Epithelial cell of prostate (primary cell): ENCODE data around the gene LST1.

Source experiments
- DNase-seq: peaks from one replicate; pipeline ENCODE4 v3.0.0-alpha.2; 2011; ENCODE audit warnings: low read depth, low spot score
- H3K27ac ChIP-seq: fragments of 450-650 bp; 2 replicates; pipeline ENCODE4 v1.5.1; 2017; ENCODE audit warnings: mild to moderate bottlenecking

LST1 gene

DNA sequence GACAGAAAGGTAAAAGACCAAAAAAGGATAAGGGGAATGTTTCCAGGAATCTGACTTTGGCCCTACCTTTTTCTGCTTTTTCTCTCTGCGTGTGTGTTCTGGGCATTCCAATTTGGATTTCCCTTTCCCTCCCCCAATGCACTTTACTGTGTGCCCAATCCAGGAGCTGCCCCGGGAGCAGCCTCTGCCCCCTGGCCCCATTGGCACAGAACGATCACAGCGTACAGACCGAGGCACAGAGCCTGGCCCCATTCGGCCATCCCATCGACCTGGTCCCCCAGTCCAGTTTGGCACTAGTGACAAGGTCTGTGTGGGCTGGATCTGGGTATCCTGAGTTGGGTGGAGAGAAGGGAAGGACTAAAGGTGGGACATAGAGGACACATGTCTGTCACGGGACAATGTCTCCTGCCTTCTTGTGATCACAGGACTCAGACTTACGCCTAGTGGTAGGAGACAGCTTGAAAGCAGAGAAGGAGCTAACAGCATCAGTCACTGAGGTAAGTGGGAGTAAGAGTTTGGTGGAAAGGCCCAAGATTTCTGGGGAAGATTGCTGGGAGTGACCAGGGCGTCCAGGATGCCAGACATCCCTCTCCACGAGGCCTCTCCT, 49.0 kb downstream of the LST1 start:
- DNase-seq: no peak
- no peak overlapping the region for H3K27ac ChIP-seq

DNA sequence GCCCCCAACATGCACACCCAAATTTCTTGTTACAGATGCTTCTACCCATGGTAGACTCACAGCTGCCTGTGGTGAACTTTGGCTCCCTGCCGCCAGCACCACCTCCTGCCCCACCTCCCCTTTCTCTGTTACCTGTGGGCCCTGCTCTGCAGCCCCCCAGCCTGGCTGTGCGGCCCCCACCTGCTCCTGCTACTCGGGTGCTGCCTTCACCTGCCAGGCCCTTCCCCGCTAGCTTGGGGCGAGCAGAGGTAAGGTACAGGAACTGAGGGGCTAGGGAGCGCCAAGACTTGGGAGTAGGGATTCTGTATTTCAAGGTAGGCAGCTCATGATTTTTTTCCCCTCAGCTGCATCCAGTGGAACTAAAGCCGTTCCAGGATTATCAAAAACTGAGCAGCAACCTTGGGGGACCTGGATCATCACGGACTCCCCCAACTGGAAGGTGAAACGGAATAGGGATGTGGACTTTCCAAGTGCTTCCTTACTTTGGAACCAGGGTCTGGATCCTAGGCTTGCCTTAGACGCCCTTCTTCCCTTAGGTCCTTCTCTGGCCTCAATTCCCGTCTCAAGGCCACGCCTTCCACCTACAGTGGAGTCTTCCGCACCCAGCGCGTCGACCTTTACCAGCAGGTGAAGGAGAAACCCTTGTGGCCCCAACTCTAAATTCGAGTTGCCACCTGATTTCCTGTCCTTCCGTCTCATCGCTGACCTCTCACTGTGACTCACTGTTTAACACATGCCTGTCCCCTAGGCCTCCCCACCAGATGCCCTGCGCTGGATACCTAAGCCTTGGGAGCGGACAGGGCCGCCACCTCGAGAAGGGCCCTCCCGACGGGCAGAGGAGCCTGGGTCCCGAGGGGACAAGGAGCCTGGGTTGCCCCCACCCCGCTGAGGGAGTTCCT, 50.9 kb downstream of the LST1 start:
- no peak for DNase-seq
- no peak overlapping the region for H3K27ac ChIP-seq
